GM12872 (cell line): Measurements from ENCODE around the gene NUP210L.
A peak's percentile ranks its signal among the peaks of the same experiment; 100 is the strongest.

Experiments used
- TF ChIP-seq, protein P1 (sequence below): IDR thresholded peaks from 3 replicates; pipeline ENCODE4 v1.5.1; 2011; ENCODE audit warnings: low read depth, mild to moderate bottlenecking, low read length, moderate library complexity; ENCODE audit not compliant: insufficient read depth

NUP210L gene

DNA sequence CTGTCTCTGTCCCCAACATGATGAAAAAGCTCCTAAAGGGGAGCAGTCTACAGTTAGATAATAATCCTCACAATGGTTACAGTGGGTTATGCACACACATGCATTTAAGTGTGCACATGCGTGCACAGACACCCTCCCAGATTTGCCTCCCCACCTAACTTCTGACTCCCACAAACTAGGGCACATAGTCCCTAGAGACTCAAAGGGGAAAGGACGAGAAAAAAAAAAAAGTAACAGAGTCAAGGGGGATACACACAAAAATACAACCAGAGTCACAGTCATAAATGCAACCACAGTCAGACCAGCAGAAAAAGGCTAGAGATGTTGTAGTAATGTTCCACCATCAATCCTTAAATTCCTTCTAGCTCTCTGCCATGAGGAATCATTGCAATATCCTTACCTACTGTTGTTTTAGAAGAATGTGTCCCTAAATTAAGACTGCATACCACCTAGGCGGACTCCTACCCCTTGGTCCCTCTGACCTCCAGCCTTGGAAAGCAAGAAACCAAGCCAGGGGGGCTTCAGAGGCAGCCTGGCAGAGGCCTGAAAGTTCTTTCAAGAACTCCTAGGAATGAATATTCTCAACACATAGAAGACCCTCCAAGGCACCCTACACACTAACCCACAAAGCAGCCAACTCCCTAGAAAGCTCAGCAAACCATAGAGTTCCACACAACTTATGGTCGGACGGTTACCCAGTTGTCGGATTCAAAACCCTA, 197.7 kb downstream of the NUP210L start:
- TF ChIP-seq, protein P1, sequence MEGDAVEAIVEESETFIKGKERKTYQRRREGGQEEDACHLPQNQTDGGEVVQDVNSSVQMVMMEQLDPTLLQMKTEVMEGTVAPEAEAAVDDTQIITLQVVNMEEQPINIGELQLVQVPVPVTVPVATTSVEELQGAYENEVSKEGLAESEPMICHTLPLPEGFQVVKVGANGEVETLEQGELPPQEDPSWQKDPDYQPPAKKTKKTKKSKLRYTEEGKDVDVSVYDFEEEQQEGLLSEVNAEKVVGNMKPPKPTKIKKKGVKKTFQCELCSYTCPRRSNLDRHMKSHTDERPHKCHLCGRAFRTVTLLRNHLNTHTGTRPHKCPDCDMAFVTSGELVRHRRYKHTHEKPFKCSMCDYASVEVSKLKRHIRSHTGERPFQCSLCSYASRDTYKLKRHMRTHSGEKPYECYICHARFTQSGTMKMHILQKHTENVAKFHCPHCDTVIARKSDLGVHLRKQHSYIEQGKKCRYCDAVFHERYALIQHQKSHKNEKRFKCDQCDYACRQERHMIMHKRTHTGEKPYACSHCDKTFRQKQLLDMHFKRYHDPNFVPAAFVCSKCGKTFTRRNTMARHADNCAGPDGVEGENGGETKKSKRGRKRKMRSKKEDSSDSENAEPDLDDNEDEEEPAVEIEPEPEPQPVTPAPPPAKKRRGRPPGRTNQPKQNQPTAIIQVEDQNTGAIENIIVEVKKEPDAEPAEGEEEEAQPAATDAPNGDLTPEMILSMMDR: no peak

DNA sequence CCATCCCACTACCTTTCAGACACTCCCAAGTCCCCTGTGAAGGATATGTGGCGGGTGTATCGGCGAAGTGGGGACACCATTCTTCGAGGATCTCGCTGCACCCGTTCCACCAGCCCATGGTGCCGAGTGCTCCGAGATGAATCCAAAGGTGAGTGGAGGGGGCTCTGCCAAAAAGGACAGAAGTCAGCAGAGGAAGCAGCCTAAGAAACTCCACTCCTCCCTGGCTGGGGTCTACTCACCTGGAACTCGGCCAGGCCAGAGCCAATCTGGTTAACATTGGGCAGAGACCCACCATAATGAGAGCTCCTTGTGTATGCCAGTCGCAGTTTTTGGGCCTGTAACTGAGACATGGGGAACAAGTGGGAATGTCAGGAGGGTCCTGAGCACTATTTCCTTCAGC, 200.0 kb downstream of the NUP210L start:
- TF ChIP-seq, protein P1: no peak

DNA sequence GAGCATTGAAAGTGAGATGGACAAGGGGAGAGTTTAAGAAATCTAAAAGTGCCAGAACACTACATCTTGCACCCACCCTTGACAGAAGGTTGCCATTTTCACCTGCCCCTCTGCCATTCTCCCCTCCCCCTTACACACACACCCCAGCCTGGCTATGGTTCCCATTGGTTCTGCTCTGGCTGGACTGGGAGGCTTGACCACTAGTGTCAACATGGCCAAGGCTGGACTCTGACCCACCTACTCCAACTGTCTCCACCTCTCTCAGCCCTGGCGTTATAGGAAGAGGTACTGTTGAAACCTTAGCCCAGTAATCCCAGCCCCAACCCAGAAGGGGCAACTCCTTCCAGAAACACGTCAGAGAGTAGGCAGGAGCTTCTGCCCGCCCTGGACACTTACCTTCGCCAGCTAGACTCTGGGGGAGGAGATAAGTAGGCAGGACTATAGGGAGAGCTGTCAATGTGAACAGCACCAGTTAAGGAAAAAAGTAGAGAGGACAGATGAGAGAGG, 201.0 kb downstream of the NUP210L start:
- TF ChIP-seq, protein P1: no peak

DNA sequence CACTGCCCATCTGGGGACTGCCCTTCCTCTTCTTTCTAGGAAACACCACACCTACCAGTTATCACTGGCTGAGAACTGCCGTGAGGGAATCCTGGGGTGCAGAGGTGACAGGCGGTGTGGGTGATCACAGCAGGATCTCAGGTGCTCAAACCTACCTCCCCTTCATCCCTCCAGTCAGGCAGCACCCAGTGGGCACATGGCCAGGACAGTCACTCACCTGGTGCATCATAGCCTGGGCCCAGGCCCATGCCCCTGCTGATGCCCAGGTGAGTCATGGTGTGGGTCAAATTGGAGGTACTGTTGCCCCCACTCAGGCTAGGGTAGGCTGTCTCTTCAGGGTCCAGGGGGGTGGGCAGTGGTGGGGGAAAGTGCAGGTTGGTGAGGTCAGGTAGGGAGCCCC, 203.1 kb downstream of the NUP210L start:
- TF ChIP-seq, protein P1: no peak

DNA sequence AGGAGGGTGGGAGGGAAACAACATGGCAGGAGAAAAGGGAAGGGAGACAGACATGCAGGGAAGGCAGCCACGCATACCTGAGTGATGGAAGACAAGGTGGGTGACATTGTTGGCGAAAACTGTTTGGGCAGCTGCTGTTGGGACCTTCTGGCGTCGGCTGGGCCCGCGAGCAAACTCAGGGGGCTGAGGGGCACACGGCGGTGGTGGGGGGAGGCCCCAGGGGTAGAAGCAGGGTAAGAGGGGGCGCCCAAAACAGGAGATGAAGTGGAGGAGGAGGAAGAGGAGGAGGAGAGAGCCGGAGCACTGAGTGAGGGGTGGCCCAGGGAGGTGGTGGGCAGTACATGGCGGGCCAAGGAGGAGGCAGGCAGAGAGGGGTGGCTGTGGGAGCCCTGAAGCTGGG, 203.7 kb downstream of the NUP210L start:
- TF ChIP-seq, protein P1: no peak

DNA sequence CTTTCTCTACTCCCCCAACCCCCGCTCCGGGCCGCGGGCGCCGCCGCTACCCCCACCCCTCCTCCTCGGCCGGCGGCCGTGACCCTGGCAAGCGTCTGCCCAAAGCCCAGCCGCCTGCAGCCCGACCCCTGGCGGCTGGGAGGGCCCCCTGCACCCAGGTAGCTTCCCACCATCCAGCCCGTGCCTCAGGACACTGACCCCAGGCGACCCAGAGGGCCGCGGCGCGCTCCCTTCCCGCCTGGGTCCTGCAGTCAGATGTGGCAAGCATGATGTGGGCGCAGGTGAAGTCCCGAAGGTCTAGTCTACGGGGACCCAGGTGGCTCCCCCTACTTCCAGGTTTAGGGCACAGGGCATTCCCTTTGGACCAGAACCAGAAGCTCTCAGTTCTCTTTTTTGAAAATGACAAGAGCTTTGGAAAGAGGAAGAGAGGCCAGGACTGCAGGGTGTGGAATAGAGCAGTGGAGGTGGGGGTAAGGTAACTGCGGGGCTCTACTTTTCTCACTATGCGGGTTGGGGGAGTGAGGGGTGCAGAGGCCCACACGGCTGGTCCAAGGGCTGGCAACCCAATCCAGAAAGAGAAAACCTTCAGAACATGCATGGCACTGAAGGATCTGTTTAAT, 208.1 kb downstream of the NUP210L start, which contains the start of gene DENND4B:
DENND4B (minus strand) TSS at position 97 of the 620 bp plus-strand sequence. CDS start 2,344 bp downstream, outside the sequence.
- TF ChIP-seq, protein P1: peak; percentile 90

DNA sequence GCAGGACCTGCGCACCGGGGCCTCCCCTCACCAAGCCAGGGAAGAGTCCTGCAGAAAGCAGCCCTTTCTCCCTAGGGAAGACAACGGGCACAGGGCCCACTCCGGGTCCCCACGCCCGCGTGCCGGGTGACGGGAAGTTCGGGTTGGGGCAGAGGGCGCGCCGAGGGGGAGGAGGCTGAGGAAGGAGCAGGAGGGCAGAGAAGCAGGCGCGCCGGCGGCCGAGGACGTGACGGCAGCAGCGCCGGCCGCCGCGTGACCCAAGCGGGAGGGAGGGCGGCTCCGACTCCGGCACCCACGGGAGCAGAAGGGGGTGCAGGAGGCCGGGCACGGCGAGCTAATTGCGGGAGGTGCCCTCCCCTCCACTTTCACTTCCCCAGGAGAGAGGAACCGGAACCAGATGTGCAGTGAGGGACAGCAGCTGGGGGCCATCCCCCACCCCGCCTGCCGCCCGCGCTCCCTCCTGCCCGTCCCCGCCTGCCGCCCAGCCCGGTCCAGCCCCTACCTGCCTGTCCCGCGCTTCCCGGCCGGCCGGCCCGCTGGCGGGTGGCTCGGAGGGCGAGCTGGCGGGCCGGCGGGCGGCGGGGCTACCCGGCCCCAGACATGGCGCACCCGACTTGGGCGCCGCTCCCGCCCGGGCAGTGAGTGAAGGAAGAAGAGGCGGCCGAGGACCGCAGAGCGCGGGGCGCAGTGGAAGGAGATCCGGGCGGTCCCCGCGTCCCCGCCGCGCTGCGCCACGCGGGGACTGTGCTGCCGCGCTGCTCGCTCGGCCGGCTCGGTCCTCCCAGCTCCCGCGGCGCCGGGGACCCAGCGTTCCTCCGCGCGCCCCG, 208.9 kb downstream of the NUP210L start:
- TF ChIP-seq, protein P1: no peak
